IMR-90 (cell line): ENCODE measurements around the gene ACACB. TPM values are rescaled to one million over a fixed set of nuclear protein-coding genes. Genes with fewer than 3 reads are reported as not detected.
"Not testable (repeated sequence)": the region's sequence is repeated elsewhere in the genome, so short reads cannot be mapped to it uniquely, and the experiment has no call there.

Experiments used
- ATAC-seq: fragments of 200-7000 bp; cut with Tn5 transposase; 2 replicates; pipeline ENCODE4 v1.9.1; 2020; ENCODE audit warnings: low read depth, mild to moderate bottlenecking, moderate library complexity
- BruUV-seq: library from RNA; stranded (reverse); fragments of 400-500 nt; replicated peaks from 2 replicates; lab custom pipeline; 2021; lab: Mats Ljungman, UMichigan
- CTCF ChIA-PET: fragments of 300-600 bp; formaldehyde crosslinking; extraction: SDS; loops from one replicate; lab custom pipeline; 2021; ENCODE audit warnings: antibody characterized with exemption; lab: Yijun Ruan, JAX
- POLR2A ChIA-PET: fragments of 300-600 bp; sonication (Branson Sonifier 250); formaldehyde crosslinking; loops from one replicate; lab custom pipeline; 2022; ENCODE audit warnings: antibody characterized with exemption; ENCODE audit not compliant: unreplicated experiment; lab: Charles Lee
- DNase-seq: peaks from one replicate; pipeline ENCODE4 v3.0.0; 2013
- H2AFZ ChIP-seq: replicated peaks from 2 replicates; pipeline ENCODE3; 2013; ENCODE audit warnings: low read length, mild to moderate bottlenecking; ENCODE audit not compliant: poor library complexity
- H2AK5ac ChIP-seq: 2 replicates; pipeline ENCODE4 v1.6.1; 2013; ENCODE audit warnings: low read depth, low read length, inconsistent platforms
- H2AK9ac ChIP-seq: replicated peaks from 2 replicates; pipeline ENCODE3; 2013; ENCODE audit warnings: mild to moderate bottlenecking, low read depth, low read length, moderate library complexity; ENCODE audit not compliant: poor library complexity
- H2BK120ac ChIP-seq: 2 replicates; pipeline ENCODE4 v1.6.1; 2013; ENCODE audit warnings: low read depth, low read length, inconsistent platforms
- H2BK15ac ChIP-seq: 3 replicates; pipeline ENCODE4 v1.6.1; 2013; ENCODE audit warnings: low read depth, low read length, inconsistent platforms
- H2BK20ac ChIP-seq: 2 replicates; pipeline ENCODE4 v1.6.1; 2013; ENCODE audit warnings: low read depth, mild to moderate bottlenecking, inconsistent platforms, low read length, moderate library complexity
- H2BK5ac ChIP-seq: 2 replicates; pipeline ENCODE4 v1.6.1; 2013; ENCODE audit warnings: mild to moderate bottlenecking, low read depth, low read length, inconsistent platforms; ENCODE audit not compliant: poor library complexity, severe bottlenecking
- H3K14ac ChIP-seq: replicated peaks from 2 replicates; pipeline ENCODE4 v1.6.1; 2013; ENCODE audit warnings: low read depth, low read length, inconsistent platforms
- H3K18ac ChIP-seq: 2 replicates; pipeline ENCODE4 v1.6.1; 2013; ENCODE audit warnings: low read depth, low read length, control low read depth
- H3K23ac ChIP-seq: 2 replicates; pipeline ENCODE4 v1.6.1; 2013; ENCODE audit warnings: low read depth, low read length, inconsistent platforms
- H3K27ac ChIP-seq: 2 replicates; pipeline ENCODE4 v1.5.1; 2013; ENCODE audit warnings: mild to moderate bottlenecking, control low read depth, low read length; ENCODE audit not compliant: insufficient read depth
- H3K27me3 ChIP-seq: 2 replicates; pipeline ENCODE4 v1.6.1; 2013; ENCODE audit warnings: low read length; ENCODE audit not compliant: control insufficient read depth, insufficient read depth
- H3K36me3 ChIP-seq: 2 replicates; pipeline ENCODE4 v1.6.1; 2013; ENCODE audit warnings: low read length, mixed read lengths; ENCODE audit not compliant: control insufficient read depth, insufficient read depth
- H3K4ac ChIP-seq: 2 replicates; pipeline ENCODE4 v1.6.1; 2013; ENCODE audit warnings: low read depth, low read length, inconsistent platforms
- H3K4me1 ChIP-seq: 2 replicates; pipeline ENCODE4 v1.6.1; 2013; ENCODE audit warnings: low read length, mixed read lengths; ENCODE audit not compliant: control insufficient read depth, insufficient read depth
- H3K4me2 ChIP-seq: 2 replicates; pipeline ENCODE4 v1.6.1; 2013; ENCODE audit warnings: low read depth, mild to moderate bottlenecking, control low read depth, low read length, moderate library complexity
- H3K4me3 ChIP-seq: 2 replicates; pipeline ENCODE4 v1.5.1; 2013; ENCODE audit warnings: low read depth, mild to moderate bottlenecking, control low read depth, low read length, moderate library complexity; ENCODE audit not compliant: insufficient read depth
- H3K56ac ChIP-seq: 2 replicates; pipeline ENCODE4 v1.6.1; 2013; ENCODE audit warnings: low read length, inconsistent platforms; ENCODE audit not compliant: insufficient read depth; ENCODE audit errors: extremely low read depth
- H3K79me1 ChIP-seq, 2 experiments: 2 replicates each; pipeline ENCODE4 v1.6.1; 2013; ENCODE audit warnings: low read length in 2 of 2, inconsistent platforms in 1 of 2, low read depth in 1 of 2
- H3K9ac ChIP-seq: 2 replicates; pipeline ENCODE4 v1.6.1; 2013; ENCODE audit warnings: low read depth, low read length, control low read depth
- H3K9me1 ChIP-seq: 2 replicates; pipeline ENCODE4 v1.6.1; 2013; ENCODE audit warnings: low read length, inconsistent platforms; ENCODE audit not compliant: insufficient read depth
- H3K9me3 ChIP-seq: 2 replicates; pipeline ENCODE4 v1.6.1; 2013; ENCODE audit warnings: low read length; ENCODE audit not compliant: control insufficient read depth, insufficient read depth
- H4K20me1 ChIP-seq: 2 replicates; pipeline ENCODE4 v1.6.1; 2013; ENCODE audit warnings: low read length, inconsistent platforms; ENCODE audit not compliant: insufficient read depth
- H4K5ac ChIP-seq: 2 replicates; pipeline ENCODE4 v1.6.1; 2013; ENCODE audit warnings: mild to moderate bottlenecking, low read depth, low read length, control low read depth
- H4K8ac ChIP-seq, 2 experiments: 2 replicates each; pipeline ENCODE4 v1.6.1; 2013; ENCODE audit warnings: low read depth in 2 of 2, low read length in 2 of 2, control low read depth in 1 of 2, inconsistent platforms in 1 of 2
- H4K91ac ChIP-seq: 2 replicates; pipeline ENCODE4 v1.6.1; 2013; ENCODE audit warnings: low read depth, low read length, inconsistent platforms; ENCODE audit not compliant: insufficient read depth
- WGBS, 2 experiments: methylation state at CpG; one replicate each; pipeline versions ENCODE4 v1.1.5 to v1.1.7; 2013; ENCODE audit warnings: missing lambda C conversion rate in 2 of 2; ENCODE audit not compliant: insufficient read length in 1 of 2; ENCODE audit errors: extremely low coverage in 2 of 2; 5-methylcytosine and 5-hydroxymethylcytosine counted together
- dilution Hi-C: fragments of 300-500 bp; cut with HindIII; formaldehyde crosslinking; loops from one replicate; pipeline ENCODE4 v1.14.3; 2018; ENCODE audit warnings: low sequenced_read_pairs; ENCODE audit not compliant: unreplicated experiment
- in situ Hi-C: fragments of 300-500 bp; cut with MboI; formaldehyde crosslinking; loops from 3 replicates; pipeline ENCODE4 v1.14.3; 2019; ENCODE audit warnings: low sequenced_read_pairs, inconsistent platforms, mixed read lengths
- intact Hi-C: fragments of 100-400 bp; cut with micrococcal nuclease; formaldehyde crosslinking; loops from 2 replicates; pipeline ENCODE4 v1.10.0; 2022
- polyA plus RNA-seq, 3 experiments: library from polyadenylated mRNA; depleted of rRNA; stranded (reverse); fragments of >200 nt; gene quantifications; 2 replicates each; pipeline ENCODE4 v1.2.3, GENCODE V29; 2012; ENCODE audit warnings: low replicate concordance in 1 of 3
- total RNA-seq: library from RNA; depleted of rRNA; stranded (reverse); fragments of >200 nt; gene quantifications from 2 replicates; pipeline ENCODE4 v1.2.3, GENCODE V29; 2012

The ACACB gene
- total and polyA plus RNA-seq, 2 of the 4 experiments (the other 2 are of a cell fraction), result 2.0 to 2.1 TPM

DNA sequence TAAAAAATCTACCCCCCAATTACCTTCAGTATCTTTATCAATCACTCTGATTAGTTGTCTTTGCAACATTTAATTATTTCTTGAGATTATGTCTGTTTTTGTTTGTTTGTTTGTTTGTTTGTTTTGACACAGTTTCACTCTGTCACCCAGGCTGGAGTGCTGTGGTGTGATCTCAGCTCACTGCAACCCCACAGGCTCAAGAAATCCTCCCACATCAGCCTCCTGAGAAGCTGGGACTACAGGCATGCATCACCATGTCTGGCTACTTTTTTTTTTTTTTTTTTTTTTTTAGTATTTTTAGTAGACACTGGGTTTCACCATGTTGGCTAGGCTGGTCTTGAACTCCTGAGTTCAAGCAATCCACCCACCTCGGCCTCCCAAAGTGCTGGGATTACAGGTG, 30.7 kb downstream of the ACACB start:
- H4K5ac ChIP-seq, BruUV-seq, H3K14ac ChIP-seq, H4K20me1 ChIP-seq, intact Hi-C loops, H2AFZ ChIP-seq, H2AK5ac ChIP-seq, POLR2A ChIA-PET, H3K18ac ChIP-seq, dilution Hi-C loops, H3K23ac ChIP-seq, H2BK20ac ChIP-seq, H3K27ac ChIP-seq, in situ Hi-C loops, H3K79me1 ChIP-seq, DNase-seq, H2BK5ac ChIP-seq, H3K9me3 ChIP-seq, H3K4me3 ChIP-seq, H4K8ac ChIP-seq, H3K36me3 ChIP-seq, H2BK15ac ChIP-seq, H3K9me1 ChIP-seq, H4K91ac ChIP-seq, H3K4me2 ChIP-seq, ATAC-seq, H3K9ac ChIP-seq, H3K4me1 ChIP-seq, CTCF ChIA-PET, H2AK9ac ChIP-seq, H3K4ac ChIP-seq, H3K56ac ChIP-seq, H2BK120ac ChIP-seq: not testable (repeated sequence)
- 67% methylated on average over 1 of the region's 1 CpG; no CpG with 5 or more reads in 1 of the 2 experiments for WGBS, 2 experiments
- H3K27me3 ChIP-seq, result peaks cover 10% of the 10 kb centered on the region
